K562 (cell line): ENCODE results near the gene CBLL2. TPM values are rescaled to one million over a fixed set of nuclear protein-coding genes. Genes with fewer than 3 reads are reported as not detected.

ENCODE experiments used
- ATAC-seq: fragments of 200-7000 bp; cut with Tn5 transposase; 3 replicates; pipeline ENCODE4 v1.9.1; 2020; ENCODE audit warnings: moderate library complexity
- BruUV-seq: library from RNA; stranded (reverse); fragments of 400-500 nt; replicated peaks from 2 replicates; lab custom pipeline; 2021; lab: Mats Ljungman, UMichigan
- CTCF ChIA-PET: fragments of 300-600 bp; formaldehyde crosslinking; extraction: SDS; loops from one replicate; lab custom pipeline; 2021; ENCODE audit warnings: low intra/inter-chr PET ratio; lab: Yijun Ruan, JAX
- POLR2A ChIA-PET: fragments of 300-600, 350-650 bp; sonication (Branson Sonifier 250); formaldehyde crosslinking; extraction: SDS; loops from one replicate; lab custom pipeline; 2021; ENCODE audit warnings: antibody characterized with exemption, inconsistent platforms; lab: Yijun Ruan, JAX
- DNase-seq, 4 experiments: peaks; one replicate each; pipeline versions ENCODE4 v3.0.0 to v3.0.0-alpha.2; 2011 to 2018; ENCODE audit warnings: low spot score in 3 of 4, mixed read lengths in 3 of 4; ENCODE audit errors: extremely low read depth in 1 of 4
- FAIRE-seq: peaks from 2 replicates; lab custom pipeline; 2011; peaks lifted over from hg19 to GRCh38; lab: Jason Lieb, UNC
- H2AFZ ChIP-seq: 2 replicates; pipeline ENCODE4 v1.6.0; 2011; ENCODE audit warnings: low read depth, low read length, control low read depth, inconsistent platforms
- H3K27ac ChIP-seq: fragments of 200-600 bp; 3 replicates; pipeline ENCODE4 v1.8.0; 2011; ENCODE audit warnings: low read depth, mild to moderate bottlenecking, control low read depth, inconsistent platforms, low read length, moderate library complexity, mixed read lengths; ENCODE audit errors: extremely low read depth
- H3K27me3 ChIP-seq, 2 experiments: fragments of 300-600 bp in 1 of 2; 2 replicates in 1 of 2; 3 replicates in 1 of 2; pipeline versions ENCODE4 v1.6.0 to v1.8.0; 2011; ENCODE audit warnings: inconsistent platforms in 2 of 2, low read length in 2 of 2, mild to moderate bottlenecking in 1 of 2, mixed read lengths in 1 of 2, moderate library complexity in 1 of 2; ENCODE audit not compliant: control insufficient read depth in 2 of 2, insufficient read depth in 2 of 2
- H3K36me3 ChIP-seq: fragments of 300-600 bp; 3 replicates; pipeline ENCODE4 v1.8.0; 2011; ENCODE audit warnings: mild to moderate bottlenecking, low read length, inconsistent platforms; ENCODE audit not compliant: control insufficient read depth, insufficient read depth
- H3K4me1 ChIP-seq, 2 experiments: fragments of 200-600 bp in 1 of 2; replicated peaks in 1 of 2; 2 replicates in 1 of 2; 3 replicates in 1 of 2; pipeline versions ENCODE4 v1.5.1 to v1.8.0; 2011; ENCODE audit warnings: inconsistent platforms in 2 of 2, low read length in 2 of 2, mild to moderate bottlenecking in 1 of 2, mixed read lengths in 1 of 2, moderate library complexity in 1 of 2; ENCODE audit not compliant: control insufficient read depth in 2 of 2, insufficient read depth in 2 of 2
- H3K4me2 ChIP-seq: 2 replicates; pipeline ENCODE4 v1.6.1; 2011; ENCODE audit warnings: low read length, control low read depth, inconsistent platforms, mixed read lengths; ENCODE audit not compliant: insufficient read depth
- H3K4me3 ChIP-seq: fragments of 200-600 bp; sonication (generic), shearing (Covaris generic); 2 replicates; pipeline ENCODE4 v1.5.1; 2016; ENCODE audit warnings: control low read depth, inconsistent platforms
- H3K79me2 ChIP-seq: fragments of 200-600 bp; 3 replicates; pipeline ENCODE4 v1.8.0; 2011; ENCODE audit warnings: low read length, inconsistent platforms; ENCODE audit not compliant: control insufficient read depth, insufficient read depth
- H3K9ac ChIP-seq, 2 experiments: 2 replicates each; pipeline versions ENCODE4 v1.6.0 to v1.6.1; 2011; ENCODE audit warnings: low read depth in 2 of 2, low read length in 2 of 2, control low read depth in 1 of 2, inconsistent platforms in 1 of 2, mild to moderate bottlenecking in 1 of 2, mixed read lengths in 1 of 2; ENCODE audit not compliant: insufficient read depth in 1 of 2
- H3K9me1 ChIP-seq: one replicate; pipeline ENCODE4 v1.6.0; 2011; ENCODE audit warnings: inconsistent platforms, mild to moderate bottlenecking, low read length, moderate library complexity; ENCODE audit not compliant: control insufficient read depth, insufficient read depth
- H3K9me3 ChIP-seq: replicated peaks from 2 replicates; pipeline ENCODE4 v1.5.1; 2011; ENCODE audit warnings: low read depth, low read length, inconsistent platforms; ENCODE audit not compliant: control insufficient read depth, insufficient read depth
- H4K20me1 ChIP-seq: replicated peaks from 2 replicates; pipeline ENCODE4 v1.6.1; 2011; ENCODE audit warnings: low read length, inconsistent platforms, mixed read lengths; ENCODE audit not compliant: control insufficient read depth, insufficient read depth
- ATF3 ChIP-seq, 2 experiments: fragments of 450-650 bp in 1 of 2; sonication (generic) in 1 of 2; formaldehyde crosslinking in 1 of 2; IDR thresholded peaks in 1 of 2; conservative IDR thresholded peaks in 1 of 2; 2 replicates each; pipeline versions ENCODE4 v1.6.1 to v1.8.1; 2016 to 2023; ENCODE audit warnings: mild to moderate bottlenecking in 2 of 2, moderate library complexity in 2 of 2, inconsistent platforms in 1 of 2, missing genetic modification reagents in 1 of 2
- DMBX1 ChIP-seq: fragments of 250-450 bp; sonication (Bioruptor Pico); IDR thresholded peaks from 2 replicates; pipeline ENCODE4 v1.8.0; 2022; ENCODE audit warnings: inconsistent platforms, mild to moderate bottlenecking, moderate library complexity, borderline replicate concordance
- GTF2B ChIP-seq: IDR thresholded peaks from 2 replicates; pipeline ENCODE4 v1.6.1; 2011; ENCODE audit not compliant: insufficient read length; ENCODE audit errors: extremely low read depth
- KHSRP ChIP-seq: fragments of 450-650 bp; IDR thresholded peaks from 2 replicates; pipeline ENCODE4 v1.6.1; 2017
- MEF2D ChIP-seq: conservative IDR thresholded peaks from 2 replicates; pipeline ENCODE4 v1.6.1; 2016; ENCODE audit warnings: low read depth, missing genetic modification characterization, missing compliant biosample characterization
- MIER1 ChIP-seq: fragments of 450-650 bp; IDR thresholded peaks from 2 replicates; pipeline ENCODE4 v1.6.1; 2016; ENCODE audit warnings: antibody characterized with exemption, mild to moderate bottlenecking, low read depth
- NFRKB ChIP-seq: fragments of 450-650 bp; IDR thresholded peaks from 2 replicates; pipeline ENCODE4 v1.6.1; 2016; ENCODE audit warnings: low read depth
- NR2C2 ChIP-seq, 2 experiments: fragments of 200-800 bp in 1 of 2; sonication (Bioruptor generic) in 1 of 2; sonication (generic) in 1 of 2; formaldehyde crosslinking in 1 of 2; IDR thresholded peaks; 2 replicates each; pipeline versions ENCODE4 v1.6.1 to v1.8.0; 2016 to 2022; ENCODE audit warnings: mild to moderate bottlenecking in 1 of 2, missing compliant biosample characterization in 1 of 2, missing genetic modification characterization in 1 of 2, missing genetic modification reagents in 1 of 2
- PRMT5 ChIP-seq: sonication (generic); formaldehyde crosslinking; IDR thresholded peaks from 2 replicates; pipeline ENCODE4 v1.5.0; 2020; ENCODE audit warnings: missing genetic modification reagents
- SP1 ChIP-seq: sonication (generic); formaldehyde crosslinking; IDR thresholded peaks from 2 replicates; pipeline ENCODE4 v1.8.1; 2022; ENCODE audit warnings: mild to moderate bottlenecking, missing genetic modification reagents
- ZKSCAN8 ChIP-seq: fragments of 200-800 bp; sonication (Bioruptor generic); IDR thresholded peaks from 2 replicates; pipeline ENCODE4 v1.6.1; 2016; ENCODE audit warnings: missing genetic modification characterization, missing compliant biosample characterization
- ZNF274 ChIP-seq: IDR thresholded peaks from 2 replicates; pipeline ENCODE4 v1.6.1; 2011; ENCODE audit warnings: low read depth, mild to moderate bottlenecking, low read length, moderate library complexity, borderline replicate concordance
- ZNF766 ChIP-seq: fragments of 200-800 bp; sonication (Bioruptor generic); conservative IDR thresholded peaks from 2 replicates; pipeline ENCODE4 v1.6.1; 2016; ENCODE audit warnings: missing genetic modification characterization, missing compliant biosample characterization
- WGBS: fragments of 100-300 bp; shearing (Covaris generic); methylation state at CpG from one replicate; pipeline ENCODE4 v1.1.6; 2016; ENCODE audit warnings: low coverage, mixed read lengths; ENCODE audit not compliant: insufficient coverage; ENCODE audit errors: missing lambda C conversion rate; 5-methylcytosine and 5-hydroxymethylcytosine counted together
- in situ Hi-C: fragments of 300-500 bp; cut with MboI; formaldehyde crosslinking; loops from 4 replicates; pipeline ENCODE4 v1.15.0; 2018; ENCODE audit warnings: inconsistent platforms, mixed read lengths
- intact Hi-C: fragments of 100-400 bp; cut with micrococcal nuclease; formaldehyde crosslinking; loops from 2 replicates; pipeline ENCODE4 v1.14.2; 2022
- polyA plus RNA-seq, 8 experiments: library from polyadenylated mRNA; depleted of rRNA in 4 of 8; stranded (reverse) in 5 of 8; unstranded in 3 of 8; fragments of >200 nt; fragmentation: Nextera tagmentation in 2 of 8; fragmentation: Illumina TruSeq in 1 of 8; extraction: Ambion mirVana in 2 of 8; extraction: Trizol in 1 of 8; gene quantifications; 2 replicates each; pipeline versions ENCODE4 v1.2.1 to v1.2.3, GENCODE V29; 2011 to 2014; ENCODE audit warnings: inconsistent platforms in 1 of 8, missing spikeins in 1 of 8
- total RNA-seq, 7 experiments: library from RNA; depleted of rRNA in 6 of 7; stranded (reverse); fragments of >200 nt in 6 of 7; fragmentation: Illumina TruSeq in 2 of 7; extraction: Trizol in 2 of 7; gene quantifications; 2 replicates each; pipeline versions ENCODE4 v1.2.1 to v1.2.3, GENCODE V29; 2011 to 2021; ENCODE audit warnings: low replicate concordance in 1 of 7

CBLL2 gene
- total and polyA plus RNA-seq, 9 of the 15 experiments (the other 6 are each of a cell fraction or from before 2014, with no cell fraction given) = not detected

- H3K79me2 ChIP-seq = no peaks in the 10 kb centered on the region
- ATAC-seq (no peak), DNase-seq (no peak), FAIRE-seq (no peak)
- WGBS = 0% methylated on average over 2 of the region's 2 CpGs
- no TSS peak for BruUV-seq
- H2AFZ ChIP-seq = no peak overlapping the region
- H3K27ac ChIP-seq = no peak overlapping the region
- no peaks in the 10 kb centered on the region for H3K4me1 ChIP-seq
- no peaks in the 10 kb centered on the region for H4K20me1 ChIP-seq
- no peaks in the 10 kb centered on the region for H3K27me3 ChIP-seq
- H3K9me1 ChIP-seq = no peaks in the 10 kb centered on the region
- CTCF ChIA-PET = no interaction called here
- in situ Hi-C loops = no loop called here
- intact Hi-C loops = no loop called here
- POLR2A ChIA-PET = no interaction called here
- H3K4me3 ChIP-seq = no peak overlapping the region
- H3K9ac ChIP-seq = no peak overlapping the region
- no peak overlapping the region for H3K4me2 ChIP-seq
- H3K36me3 ChIP-seq = no peaks in the 10 kb centered on the region
- TF ChIP-seq KHSRP = no peak
- no peak for TF ChIP-seq NFRKB
- no peak for TF ChIP-seq GTF2B
- no peak for TF ChIP-seq PRMT5 (CRISPR knock-in tag)
- no peak for TF ChIP-seq SP1
- no peak for TF ChIP-seq ZNF274
- TF ChIP-seq ZNF766 (CRISPR knock-in tag) = no peak
- TF ChIP-seq, all 486 proteins: peak for 0
- no peaks in the 10 kb centered on the region for H3K9me3 ChIP-seq
These were observed 24.2 kb downstream of the CBLL2 start for GRCh38 chrX:22296871-22297270.

- no TSS peak for BruUV-seq
- no peaks in the 10 kb centered on the region for H3K4me1 ChIP-seq
- ChIA-PET CTCF (no interaction called here), POLR2A (no interaction called here)
- ATAC-seq (no peak), DNase-seq (no peak), FAIRE-seq (no peak)
- no peaks in the 10 kb centered on the region for H3K9me1 ChIP-seq
- no peaks in the 10 kb centered on the region for H3K27me3 ChIP-seq
- H3K36me3 ChIP-seq = no peaks in the 10 kb centered on the region
- intact Hi-C loops = no loop called here
- in situ Hi-C loops = no loop called here
- no peak overlapping the region for H3K4me3 ChIP-seq
- H3K27ac ChIP-seq = no peak overlapping the region
- no peak overlapping the region for H2AFZ ChIP-seq
- 0% methylated on average over 2 of the region's 2 CpGs for WGBS
- H3K79me2 ChIP-seq = no peaks in the 10 kb centered on the region
- H3K4me2 ChIP-seq = no peak overlapping the region
- TF ChIP-seq NR2C2 (CRISPR knock-in tag; IDR thresholded peaks at IDR 0.05) (no peak), NR2C2 (tag; IDR thresholded peaks at IDR 0.05) (no peak), DMBX1 (no peak), MEF2D (tag) (peak; percentile 91), ZKSCAN8 (CRISPR knock-in tag) (no peak), ATF3 (IDR thresholded peaks at IDR 0.05) (peak; percentile 19; the same call in 1 of the 2 replicates), ATF3 (CRISPR knock-in tag; conservative IDR thresholded peaks at IDR 0.05) (no peak), MIER1 (no peak)
- H3K9me3 ChIP-seq = no peaks in the 10 kb centered on the region
- no peaks in the 10 kb centered on the region for H4K20me1 ChIP-seq
- no peak overlapping the region for H3K9ac ChIP-seq
These were observed 27.4 kb downstream of the CBLL2 start for GRCh38 chrX:22300130-22300529.
